ENCODE results near the gene HSD17B1. TPM values are rescaled to one million over a fixed set of nuclear protein-coding genes. Genes with fewer than 3 reads are reported as not detected.
A peak's percentile ranks its signal among the peaks of the same experiment; 100 is the strongest.
"Not testable (repeated sequence)": the region's sequence is repeated elsewhere in the genome, so short reads cannot be mapped to it uniquely, and the experiment has no call there.

HSD17B1 gene
- polyA plus RNA-seq, 4 donors: 2.0 to 2.7 (median 2.3) TPM

DNA sequence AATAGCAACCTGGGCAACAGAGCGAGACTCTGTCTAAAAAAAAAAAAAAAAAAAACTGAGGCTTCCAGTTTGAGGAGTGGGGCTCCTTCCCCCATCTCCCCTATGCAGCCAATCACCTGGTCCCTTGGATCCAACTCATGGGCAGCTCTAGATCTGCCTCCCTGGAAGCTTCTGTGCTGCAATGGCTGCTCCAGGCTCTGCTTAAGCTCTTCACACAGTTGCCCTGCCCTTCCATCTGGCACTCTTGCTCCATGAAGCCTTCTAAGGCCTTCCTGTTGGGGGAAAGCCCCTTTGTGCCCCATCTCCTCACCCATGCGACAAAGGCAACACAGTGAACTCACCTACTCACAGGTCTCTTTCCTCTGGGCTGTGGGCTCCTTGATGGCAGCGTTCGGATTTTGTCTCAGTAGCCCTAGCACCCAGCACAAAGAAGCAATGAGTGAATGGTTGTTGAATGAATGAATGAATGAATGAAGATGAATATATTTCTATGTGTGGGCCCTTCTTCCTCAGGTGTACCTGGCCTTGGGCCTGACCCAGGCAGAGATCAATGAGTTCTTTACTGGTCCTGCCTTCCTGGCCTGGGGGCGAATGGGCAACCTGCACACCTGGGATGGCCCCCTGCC, 14.8 kb upstream of the HSD17B1 start:
- H3K27ac ChIP-seq (ENCODE audit: low read depth in 1 of 3, low read length in 2 of 3): no peak overlapping the region
- H3K27me3 ChIP-seq (ENCODE audit: control insufficient read depth in 3 of 3, insufficient read depth in 3 of 3, low read length in 3 of 3): no peaks in the 10 kb centered on the region
- H3K9me3 ChIP-seq (ENCODE audit: control insufficient read depth in 2 of 2, insufficient read depth in 1 of 2, low read depth in 1 of 2, low read length in 1 of 2): no peaks in the 10 kb centered on the region
- H3K4me1 ChIP-seq (ENCODE audit: control insufficient read depth in 3 of 3, insufficient read depth in 2 of 3, low read depth in 1 of 3, low read length in 2 of 3): peaks cover 3 to 28% (median 11%) of the 10 kb centered on the region in 3 donors
- H3K36me3 ChIP-seq (ENCODE audit: control insufficient read depth in 3 of 3, insufficient read depth in 2 of 3, low read depth in 1 of 3, low read length in 3 of 3): peaks cover 0 to 53% (median 0%) of the 10 kb centered on the region in 3 donors
- FAIRE-seq (no peak), DNase-seq (no peak)
- WGBS, 3 donors: 92 to 94% (median 93%) methylated on average over 5 of the region's 5 CpGs
- H3K4me3 ChIP-seq (ENCODE audit: low read depth in 1 of 3, low read length in 3 of 3): no peak overlapping the region

DNA sequence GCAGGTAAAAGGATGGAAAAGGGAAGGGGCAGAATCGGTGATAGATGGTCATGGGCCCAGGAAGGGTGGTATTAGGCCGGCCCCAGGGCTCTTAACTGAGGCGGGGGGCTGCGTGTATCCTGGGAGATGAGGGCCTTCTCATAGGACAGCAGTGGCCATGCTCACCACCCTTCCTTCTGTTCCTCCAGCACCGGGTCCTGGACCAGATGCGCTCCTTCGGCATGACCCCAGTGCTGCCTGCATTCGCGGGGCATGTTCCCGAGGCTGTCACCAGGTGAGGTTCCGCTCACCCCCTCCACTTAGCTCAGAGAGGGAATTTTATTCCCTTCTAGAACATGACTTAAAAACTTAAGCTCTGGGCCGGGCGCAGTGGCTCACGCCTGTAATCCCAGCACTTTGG, 14.2 kb upstream of the HSD17B1 start:
- FAIRE-seq: no peak
- Histone ChIP-seq H3K4me1 (ENCODE audit: control insufficient read depth in 3 of 3, insufficient read depth in 2 of 3, low read depth in 1 of 3, low read length in 2 of 3) (peaks cover 3 to 28% (median 11%) of the 10 kb centered on the region in 3 donors), H3K27ac (ENCODE audit: low read depth in 1 of 3, low read length in 2 of 3) (no peak overlapping the region), H3K27me3 (ENCODE audit: control insufficient read depth in 3 of 3, insufficient read depth in 3 of 3, low read length in 3 of 3) (no peaks in the 10 kb centered on the region), H3K9me3 (ENCODE audit: control insufficient read depth in 2 of 2, insufficient read depth in 1 of 2, low read depth in 1 of 2, low read length in 1 of 2) (no peaks in the 10 kb centered on the region), H3K36me3 (ENCODE audit: control insufficient read depth in 3 of 3, insufficient read depth in 2 of 3, low read depth in 1 of 3, low read length in 3 of 3) (peaks cover 0 to 59% (median 0%) of the 10 kb centered on the region in 3 donors), H3K4me3 (ENCODE audit: low read depth in 1 of 3, low read length in 3 of 3) (no peak overlapping the region)
- DNase-seq: no peak
- 95 to 96% (median 96%) methylated on average over 14 of the region's 14 CpGs for WGBS, 3 donors

DNA sequence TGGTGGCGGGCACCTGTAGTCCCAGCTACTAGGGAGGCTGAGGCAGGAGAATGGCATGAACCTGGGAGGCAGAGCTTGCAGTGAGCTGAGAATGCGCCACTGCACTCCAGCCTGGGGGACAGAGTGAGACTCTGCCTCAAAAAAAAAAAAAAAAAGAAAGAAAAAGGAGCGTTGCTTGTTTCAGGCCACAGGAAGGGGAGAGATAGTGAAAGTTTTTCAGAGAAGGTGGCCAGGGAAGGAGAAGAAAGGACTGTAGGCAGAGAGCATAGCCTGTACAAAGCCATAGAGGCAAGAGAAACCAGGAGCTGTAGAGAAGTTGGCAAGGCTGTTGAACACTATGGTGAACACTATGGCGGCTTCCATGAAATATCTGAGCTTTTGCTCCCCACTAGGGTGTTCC, 12.2 kb upstream of the HSD17B1 start:
- H3K9me3 ChIP-seq (ENCODE audit: control insufficient read depth in 2 of 2, insufficient read depth in 1 of 2, low read depth in 1 of 2, low read length in 1 of 2); DNase-seq; H3K27me3 ChIP-seq (ENCODE audit: control insufficient read depth in 3 of 3, insufficient read depth in 3 of 3, low read length in 3 of 3); FAIRE-seq; H3K4me3 ChIP-seq (ENCODE audit: low read depth in 1 of 3, low read length in 3 of 3): not testable (repeated sequence)
- peak overlapping the region in 2 of 3 donors; percentile 30 to 74 for H3K27ac ChIP-seq (ENCODE audit: low read depth in 1 of 3, low read length in 2 of 3)
- peaks cover 0 to 22% (median 11%) of the 10 kb centered on the region in 3 donors for H3K4me1 ChIP-seq (ENCODE audit: control insufficient read depth in 3 of 3, insufficient read depth in 2 of 3, low read depth in 1 of 3, low read length in 2 of 3)
- H3K36me3 ChIP-seq (ENCODE audit: control insufficient read depth in 3 of 3, insufficient read depth in 2 of 3, low read depth in 1 of 3, low read length in 3 of 3): peaks cover 4 to 75% (median 5%) of the 10 kb centered on the region in 3 donors
- WGBS, 3 donors: 83 to 93% (median 87%) methylated on average over 3 to 4 of the region's 4 CpGs

DNA sequence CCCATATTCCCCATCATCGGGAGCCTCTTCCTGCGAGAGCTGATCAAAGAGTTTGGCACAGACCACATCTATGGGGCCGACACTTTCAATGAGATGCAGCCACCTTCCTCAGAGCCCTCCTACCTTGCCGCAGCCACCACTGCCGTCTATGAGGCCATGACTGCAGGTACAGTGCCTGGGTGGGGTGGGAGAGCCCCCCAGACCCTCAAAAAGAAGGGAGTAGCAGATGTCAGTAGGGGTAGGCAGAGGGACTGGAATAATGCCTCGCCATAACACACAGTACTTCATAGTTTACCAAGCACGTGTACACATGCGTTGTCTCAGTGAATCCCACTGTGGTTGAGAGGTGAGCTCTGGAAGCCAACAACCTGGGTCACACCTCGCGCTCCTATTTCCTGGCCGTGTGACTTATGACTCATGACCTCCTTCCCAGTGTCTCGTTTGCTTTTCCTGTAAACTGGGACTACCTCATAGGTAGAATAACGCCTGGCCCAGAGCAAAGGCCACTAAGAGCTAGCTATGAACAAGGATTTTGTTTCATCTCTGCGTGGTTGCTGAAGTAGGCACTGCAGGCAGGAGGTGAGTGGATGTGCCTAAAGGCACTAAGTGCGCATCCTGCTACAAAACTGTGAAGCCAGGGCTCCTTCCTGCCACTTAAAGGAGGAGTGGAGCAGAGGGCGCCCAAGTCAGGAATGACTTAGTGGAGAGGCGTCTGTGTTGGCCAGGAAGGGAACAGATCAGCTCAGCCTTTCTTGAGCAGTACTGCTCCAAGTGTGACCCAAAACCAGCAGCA, 11.5 kb upstream of the HSD17B1 start:
- 60 to 72% (median 63%) methylated on average over 17 of the region's 17 CpGs for WGBS, 3 donors
- no peaks in the 10 kb centered on the region for H3K9me3 ChIP-seq (ENCODE audit: control insufficient read depth in 2 of 2, insufficient read depth in 1 of 2, low read depth in 1 of 2, low read length in 1 of 2)
- peaks cover 4 to 75% (median 5%) of the 10 kb centered on the region in 3 donors for H3K36me3 ChIP-seq (ENCODE audit: control insufficient read depth in 3 of 3, insufficient read depth in 2 of 3, low read depth in 1 of 3, low read length in 3 of 3)
- peaks cover 0 to 21% (median 11%) of the 10 kb centered on the region in 3 donors for H3K4me1 ChIP-seq (ENCODE audit: control insufficient read depth in 3 of 3, insufficient read depth in 2 of 3, low read depth in 1 of 3, low read length in 2 of 3)
- H3K27ac ChIP-seq (ENCODE audit: low read depth in 1 of 3, low read length in 2 of 3): peak overlapping the region; percentile 63 to 74 (median 70)
- DNase-seq (peak; percentile 58 to 87), FAIRE-seq (no peak)
- no peaks in the 10 kb centered on the region for H3K27me3 ChIP-seq (ENCODE audit: control insufficient read depth in 3 of 3, insufficient read depth in 3 of 3, low read length in 3 of 3)
- H3K4me3 ChIP-seq (ENCODE audit: low read depth in 1 of 3, low read length in 3 of 3): no peak overlapping the region

DNA sequence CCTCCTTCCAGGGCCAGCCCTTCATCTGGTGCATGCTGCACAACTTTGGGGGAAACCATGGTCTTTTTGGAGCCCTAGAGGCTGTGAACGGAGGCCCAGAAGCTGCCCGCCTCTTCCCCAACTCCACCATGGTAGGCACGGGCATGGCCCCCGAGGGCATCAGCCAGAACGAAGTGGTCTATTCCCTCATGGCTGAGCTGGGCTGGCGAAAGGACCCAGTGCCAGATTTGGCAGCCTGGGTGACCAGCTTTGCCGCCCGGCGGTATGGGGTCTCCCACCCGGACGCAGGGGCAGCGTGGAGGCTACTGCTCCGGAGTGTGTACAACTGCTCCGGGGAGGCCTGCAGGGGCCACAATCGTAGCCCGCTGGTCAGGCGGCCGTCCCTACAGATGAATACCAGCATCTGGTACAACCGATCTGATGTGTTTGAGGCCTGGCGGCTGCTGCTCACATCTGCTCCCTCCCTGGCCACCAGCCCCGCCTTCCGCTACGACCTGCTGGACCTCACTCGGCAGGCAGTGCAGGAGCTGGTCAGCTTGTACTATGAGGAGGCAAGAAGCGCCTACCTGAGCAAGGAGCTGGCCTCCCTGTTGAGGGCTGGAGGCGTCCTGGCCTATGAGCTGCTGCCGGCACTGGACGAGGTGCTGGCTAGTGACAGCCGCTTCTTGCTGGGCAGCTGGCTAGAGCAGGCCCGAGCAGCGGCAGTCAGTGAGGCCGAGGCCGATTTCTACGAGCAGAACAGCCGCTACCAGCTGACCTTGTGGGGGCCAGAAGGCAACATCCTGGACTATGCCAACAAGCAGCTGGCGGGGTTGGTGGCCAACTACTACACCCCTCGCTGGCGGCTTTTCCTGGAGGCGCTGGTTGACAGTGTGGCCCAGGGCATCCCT, 9.3 kb upstream of the HSD17B1 start:
- FAIRE-seq (no peak), DNase-seq (no peak)
- Histone ChIP-seq H3K27ac (ENCODE audit: low read depth in 1 of 3, low read length in 2 of 3) (no peak overlapping the region), H3K36me3 (ENCODE audit: control insufficient read depth in 3 of 3, insufficient read depth in 2 of 3, low read depth in 1 of 3, low read length in 3 of 3) (peaks cover 4 to 61% (median 5%) of the 10 kb centered on the region in 3 donors), H3K9me3 (ENCODE audit: control insufficient read depth in 2 of 2, insufficient read depth in 1 of 2, low read depth in 1 of 2, low read length in 1 of 2) (no peaks in the 10 kb centered on the region), H3K4me1 (ENCODE audit: control insufficient read depth in 3 of 3, insufficient read depth in 2 of 3, low read depth in 1 of 3, low read length in 2 of 3) (peaks cover 2 to 14% (median 6%) of the 10 kb centered on the region in 3 donors), H3K27me3 (ENCODE audit: control insufficient read depth in 3 of 3, insufficient read depth in 3 of 3, low read length in 3 of 3) (no peaks in the 10 kb centered on the region), H3K4me3 (ENCODE audit: low read depth in 1 of 3, low read length in 3 of 3) (no peak overlapping the region)
- WGBS, 3 donors: 94 to 96% (median 96%) methylated on average over 39 of the region's 39 CpGs

DNA sequence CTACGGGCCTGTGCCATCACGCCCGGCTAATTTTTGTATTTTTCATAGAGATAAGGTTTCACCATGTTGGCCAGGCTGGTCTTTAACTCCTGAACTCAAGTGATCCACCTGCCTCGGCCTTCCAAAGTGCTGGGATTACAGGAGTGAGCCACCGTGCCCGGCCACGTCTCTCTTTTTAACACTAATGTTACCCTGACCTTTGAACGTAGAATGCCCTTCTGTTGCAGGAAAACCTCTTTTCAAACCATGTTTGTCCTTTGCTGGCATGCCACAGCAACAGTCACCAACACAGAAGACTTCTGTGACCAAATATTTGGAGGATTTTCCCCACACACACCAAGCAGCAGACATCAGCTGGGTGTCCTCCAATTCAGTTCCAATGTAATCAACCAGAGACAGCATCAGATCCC, 7.8 kb upstream of the HSD17B1 start:
- DNase-seq: no peak
- no peaks in the 10 kb centered on the region for H3K27me3 ChIP-seq (ENCODE audit: control insufficient read depth in 3 of 3, insufficient read depth in 3 of 3, low read length in 3 of 3)
- no peak overlapping the region for H3K27ac ChIP-seq (ENCODE audit: low read depth in 1 of 3, low read length in 2 of 3)
- H3K4me3 ChIP-seq (ENCODE audit: low read depth in 1 of 3, low read length in 3 of 3): no peak overlapping the region
- peaks cover 6 to 23% (median 6%) of the 10 kb centered on the region in 3 donors for H3K4me1 ChIP-seq (ENCODE audit: control insufficient read depth in 3 of 3, insufficient read depth in 2 of 3, low read depth in 1 of 3, low read length in 2 of 3)
- FAIRE-seq: no peak
- 69 to 74% (median 73%) methylated on average over 8 of the region's 8 CpGs for WGBS, 3 donors
- H3K36me3 ChIP-seq (ENCODE audit: control insufficient read depth in 3 of 3, insufficient read depth in 2 of 3, low read depth in 1 of 3, low read length in 3 of 3): peaks cover 4 to 47% (median 5%) of the 10 kb centered on the region in 3 donors
- H3K9me3 ChIP-seq (ENCODE audit: control insufficient read depth in 2 of 2, insufficient read depth in 1 of 2, low read depth in 1 of 2, low read length in 1 of 2): no peaks in the 10 kb centered on the region

DNA sequence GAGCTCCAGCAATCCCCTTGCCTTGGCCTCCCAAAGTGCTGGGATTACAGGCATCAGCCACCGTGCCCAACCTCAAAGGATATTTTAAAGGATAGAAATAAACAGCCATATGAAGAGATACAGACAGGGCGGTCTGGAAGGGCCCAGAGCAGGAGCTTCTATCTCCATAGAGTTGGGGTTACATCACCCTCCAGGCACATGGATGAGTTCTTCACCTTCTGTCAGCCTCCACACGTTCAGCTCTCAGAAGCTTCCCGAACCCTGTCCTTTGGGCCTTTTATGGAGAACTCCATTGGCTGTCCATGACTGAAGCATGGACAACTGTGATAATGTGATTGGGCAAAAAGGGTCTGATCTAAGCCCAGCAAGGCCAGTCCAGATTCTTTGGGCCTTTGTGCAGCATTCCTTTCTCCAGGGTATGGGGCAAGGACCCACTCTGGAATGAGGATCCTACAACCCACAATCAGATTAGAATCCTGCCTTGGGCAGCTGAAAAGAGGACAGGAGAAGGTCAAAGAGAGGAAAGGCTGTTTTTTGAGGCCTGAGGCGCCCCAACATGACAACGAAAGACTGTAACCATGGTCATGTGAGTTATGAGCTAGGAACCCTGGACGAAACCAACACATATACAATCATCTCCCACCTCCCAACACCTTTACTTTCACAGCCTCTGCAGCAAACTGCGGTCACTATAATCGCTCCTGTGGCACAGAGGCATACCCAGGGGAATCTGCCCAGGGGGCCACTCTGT, 6.8 kb upstream of the HSD17B1 start:
- Histone ChIP-seq H3K36me3 (ENCODE audit: control insufficient read depth in 3 of 3, insufficient read depth in 2 of 3, low read depth in 1 of 3, low read length in 3 of 3) (peaks cover 4 to 42% (median 5%) of the 10 kb centered on the region in 3 donors), H3K4me1 (ENCODE audit: control insufficient read depth in 3 of 3, insufficient read depth in 2 of 3, low read depth in 1 of 3, low read length in 2 of 3) (peaks cover 3 to 19% (median 6%) of the 10 kb centered on the region in 3 donors)
- H3K27ac ChIP-seq (ENCODE audit: low read depth in 1 of 3, low read length in 2 of 3); H3K27me3 ChIP-seq (ENCODE audit: control insufficient read depth in 3 of 3, insufficient read depth in 3 of 3, low read length in 3 of 3); H3K9me3 ChIP-seq (ENCODE audit: control insufficient read depth in 2 of 2, insufficient read depth in 1 of 2, low read depth in 1 of 2, low read length in 1 of 2); FAIRE-seq; H3K4me3 ChIP-seq (ENCODE audit: low read depth in 1 of 3, low read length in 3 of 3); DNase-seq: not testable (repeated sequence)
- WGBS, 3 donors: 87 to 92% (median 88%) methylated on average over 7 to 9 of the region's 9 CpGs

Data from small intestine (tissue), 7 donors.